Neural cell (in vitro differentiated cells): Measurements from ENCODE around the gene TAMM41. TPM values are rescaled to one million over a fixed set of nuclear protein-coding genes. Genes with fewer than 3 reads are reported as not detected.
"Not testable (repeated sequence)": the region's sequence is repeated elsewhere in the genome, so short reads cannot be mapped to it uniquely, and the experiment has no call there.

ENCODE experiments used
- H2AFZ ChIP-seq: fragments of 200-600, 300-800 bp; sonication (generic), shearing (Covaris generic); 2 replicates; pipeline ENCODE4 v1.6.0; 2014; ENCODE audit warnings: low read depth, mild to moderate bottlenecking, antibody characterized with exemption, low read length, moderate library complexity
- H3F3A ChIP-seq: fragments of 200-600 bp; shearing (Covaris generic); 2 replicates; pipeline ENCODE4 v1.6.1; 2016; ENCODE audit warnings: mild to moderate bottlenecking, moderate library complexity, mixed read lengths, antibody characterized with exemption, low read length; ENCODE audit not compliant: insufficient read depth, poor library complexity, severe bottlenecking
- H3K27ac ChIP-seq: fragments of 200-600, 300-800 bp; sonication (generic), shearing (Covaris generic); 2 replicates; pipeline ENCODE4 v1.5.1; 2014; ENCODE audit warnings: mild to moderate bottlenecking, low read length, moderate library complexity
- H3K27me3 ChIP-seq: fragments of 300-800, 200-600 bp; sonication (generic), shearing (Covaris generic); 2 replicates; pipeline ENCODE4 v1.6.0; 2014; ENCODE audit warnings: mild to moderate bottlenecking, low read depth, low read length, moderate library complexity; ENCODE audit not compliant: insufficient read depth
- H3K36me3 ChIP-seq: fragments of 300-800, 200-600 bp; sonication (generic), shearing (Covaris generic); 2 replicates; pipeline ENCODE4 v1.5.1; 2014; ENCODE audit warnings: mild to moderate bottlenecking, antibody characterized with exemption, low read length, moderate library complexity; ENCODE audit not compliant: insufficient read depth
- H3K4me2 ChIP-seq: fragments of 300-800, 200-600 bp; sonication (generic), shearing (Covaris generic); 2 replicates; pipeline ENCODE4 v1.6.0; 2014; ENCODE audit warnings: mild to moderate bottlenecking, low read length
- H3K4me3 ChIP-seq: fragments of 300-800, 200-600 bp; sonication (generic), shearing (Covaris generic); 2 replicates; pipeline ENCODE4 v1.5.1; 2014; ENCODE audit warnings: mild to moderate bottlenecking, low read length, moderate library complexity
- H3K79me2 ChIP-seq: fragments of 200-600 bp; shearing (Covaris generic); replicated peaks from 2 replicates; pipeline ENCODE4 v1.6.0; 2014; ENCODE audit warnings: mild to moderate bottlenecking, low read length, moderate library complexity; ENCODE audit not compliant: insufficient read depth
- H3K9ac ChIP-seq: fragments of 300-800, 200-600 bp; sonication (generic), shearing (Covaris generic); 2 replicates; pipeline ENCODE4 v1.6.1; 2016; ENCODE audit warnings: mild to moderate bottlenecking, low read length, mixed read lengths
- H3K9me2 ChIP-seq: fragments of 200-600 bp; shearing (Covaris generic); 2 replicates; pipeline ENCODE4 v1.6.1; 2016; ENCODE audit warnings: mild to moderate bottlenecking, low read length, mixed read lengths; ENCODE audit not compliant: insufficient read depth
- H3K9me3 ChIP-seq: fragments of 200-600, 300-800 bp; sonication (generic), shearing (Covaris generic); 2 replicates; pipeline ENCODE4 v1.6.1; 2016; ENCODE audit warnings: mild to moderate bottlenecking, mixed run types, low read length, moderate library complexity, mixed read lengths
- H4K20me1 ChIP-seq: fragments of 200-600 bp; shearing (Covaris generic); 2 replicates; pipeline ENCODE4 v1.6.1; 2016; ENCODE audit warnings: mild to moderate bottlenecking, mixed run types; ENCODE audit not compliant: insufficient read depth
- polyA plus RNA-seq: library from polyadenylated mRNA; depleted of rRNA; stranded (reverse); fragments of >200 nt; gene quantifications from 2 replicates; pipeline ENCODE4 v1.2.3, GENCODE V29; 2014
- small RNA-seq, 3 experiments: library from RNA; depleted of rRNA; stranded (forward); fragments of <200 nt; gene quantifications; one replicate each; pipeline ENCODE3, GENCODE V24; 2012

Gene TAMM41
- polyA plus RNA-seq, 1 donor from 2014 or later = 3.1 TPM

- not testable (repeated sequence) for H3K4me3 ChIP-seq, H3K9me2 ChIP-seq, H3F3A ChIP-seq, H4K20me1 ChIP-seq, H3K9me3 ChIP-seq, H3K79me2 ChIP-seq, H3K4me2 ChIP-seq, H2AFZ ChIP-seq, H3K27me3 ChIP-seq, H3K27ac ChIP-seq, H3K36me3 ChIP-seq, H3K9ac ChIP-seq
Observed at GRCh38 chr3:11752254-11752653, 94.4 kb downstream of the TAMM41 start.

DNA sequence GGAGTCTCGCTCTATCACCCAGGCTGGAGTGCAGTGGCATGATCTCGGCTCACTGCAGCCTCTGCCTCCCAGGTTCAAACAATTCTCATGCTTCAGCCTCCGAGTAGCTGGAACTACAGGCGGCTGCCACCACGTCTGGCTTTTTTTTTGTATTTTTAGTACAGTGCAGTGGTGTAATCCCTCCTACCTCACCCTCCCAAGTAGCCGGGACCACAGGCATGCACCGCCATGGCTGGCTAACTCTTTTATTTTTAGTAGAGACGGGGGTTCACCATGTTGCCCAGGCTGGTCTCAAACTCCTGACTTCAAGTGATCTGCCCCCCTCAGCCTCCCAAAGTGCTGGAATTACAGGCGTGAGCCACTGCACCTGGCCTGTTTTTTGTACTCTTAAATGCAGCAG, 98.4 kb downstream of the TAMM41 start:
- not testable (repeated sequence) for H3K27ac ChIP-seq, H3K4me3 ChIP-seq, H3K36me3 ChIP-seq, H3K9me2 ChIP-seq, H3K79me2 ChIP-seq, H2AFZ ChIP-seq, H3K4me2 ChIP-seq, H3F3A ChIP-seq, H3K9ac ChIP-seq, H3K9me3 ChIP-seq, H4K20me1 ChIP-seq, H3K27me3 ChIP-seq

Small RNAs within 50 kb of the gene (small RNA-seq; reads per million reads assigned to genes)
- gene CYCSP12 = 0 reads per million in 3 experiments

Other genes with a start within 250 kb of the TAMM41 start
- 102 and 113 TPM in 2 replicates for gene VGLL4, start 203.0 kb downstream of the TAMM41 start, polyA plus RNA-seq
- 7.0 and 7.2 TPM in 2 replicates for gene SYN2, start 157.5 kb upstream of the TAMM41 start, polyA plus RNA-seq